PFSK-1 (cell line): ENCODE measurements around the gene FAM162B.

Source experiments
- POLR2AphosphoS5 ChIP-seq: IDR thresholded peaks from 2 replicates; pipeline ENCODE4 v1.6.1; 2012; ENCODE audit warnings: low read depth, mild to moderate bottlenecking, control low read depth, low read length, moderate library complexity
- SIN3A ChIP-seq: IDR thresholded peaks from 2 replicates; pipeline ENCODE4 v1.6.1; 2012; ENCODE audit warnings: mild to moderate bottlenecking, low read length, moderate library complexity, borderline replicate concordance; ENCODE audit not compliant: insufficient read depth
- TF ChIP-seq, protein P1 (sequence below), 2 experiments: IDR thresholded peaks; 2 replicates each; pipeline versions ENCODE4 v1.6.1 to v1.8.0; 2011 to 2012; ENCODE audit warnings: low read depth in 2 of 2, low read length in 2 of 2, control low read depth in 1 of 2, inconsistent platforms in 1 of 2, mild to moderate bottlenecking in 1 of 2, moderate library complexity in 1 of 2; ENCODE audit not compliant: insufficient read depth in 1 of 2

GRCh38 chr6:116799945-116800344, 34.4 kb upstream of the FAM162B start:
- TF ChIP-seq SIN3A = no peak
- TF ChIP-seq, protein P1, sequence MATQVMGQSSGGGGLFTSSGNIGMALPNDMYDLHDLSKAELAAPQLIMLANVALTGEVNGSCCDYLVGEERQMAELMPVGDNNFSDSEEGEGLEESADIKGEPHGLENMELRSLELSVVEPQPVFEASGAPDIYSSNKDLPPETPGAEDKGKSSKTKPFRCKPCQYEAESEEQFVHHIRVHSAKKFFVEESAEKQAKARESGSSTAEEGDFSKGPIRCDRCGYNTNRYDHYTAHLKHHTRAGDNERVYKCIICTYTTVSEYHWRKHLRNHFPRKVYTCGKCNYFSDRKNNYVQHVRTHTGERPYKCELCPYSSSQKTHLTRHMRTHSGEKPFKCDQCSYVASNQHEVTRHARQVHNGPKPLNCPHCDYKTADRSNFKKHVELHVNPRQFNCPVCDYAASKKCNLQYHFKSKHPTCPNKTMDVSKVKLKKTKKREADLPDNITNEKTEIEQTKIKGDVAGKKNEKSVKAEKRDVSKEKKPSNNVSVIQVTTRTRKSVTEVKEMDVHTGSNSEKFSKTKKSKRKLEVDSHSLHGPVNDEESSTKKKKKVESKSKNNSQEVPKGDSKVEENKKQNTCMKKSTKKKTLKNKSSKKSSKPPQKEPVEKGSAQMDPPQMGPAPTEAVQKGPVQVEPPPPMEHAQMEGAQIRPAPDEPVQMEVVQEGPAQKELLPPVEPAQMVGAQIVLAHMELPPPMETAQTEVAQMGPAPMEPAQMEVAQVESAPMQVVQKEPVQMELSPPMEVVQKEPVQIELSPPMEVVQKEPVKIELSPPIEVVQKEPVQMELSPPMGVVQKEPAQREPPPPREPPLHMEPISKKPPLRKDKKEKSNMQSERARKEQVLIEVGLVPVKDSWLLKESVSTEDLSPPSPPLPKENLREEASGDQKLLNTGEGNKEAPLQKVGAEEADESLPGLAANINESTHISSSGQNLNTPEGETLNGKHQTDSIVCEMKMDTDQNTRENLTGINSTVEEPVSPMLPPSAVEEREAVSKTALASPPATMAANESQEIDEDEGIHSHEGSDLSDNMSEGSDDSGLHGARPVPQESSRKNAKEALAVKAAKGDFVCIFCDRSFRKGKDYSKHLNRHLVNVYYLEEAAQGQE (IDR thresholded peaks at IDR 0.05; ENCODE audit: insufficient read depth in 1 of 2, low read depth in 2 of 2, low read length in 2 of 2) = no peak
- TF ChIP-seq POLR2AphosphoS5 = no peak
